Activated T-cell treated with anti-CD3 and anti-CD28 coated beads for 48 hours (primary cell): ENCODE results near the gene KLHL17.
A peak's percentile ranks its signal among the peaks of the same experiment; 100 is the strongest.

Experiments
- DNase-seq: peaks from one replicate; pipeline ENCODE4 v3.0.0-alpha.2; 2020; ENCODE audit warnings: low read depth

Gene KLHL17

DNA sequence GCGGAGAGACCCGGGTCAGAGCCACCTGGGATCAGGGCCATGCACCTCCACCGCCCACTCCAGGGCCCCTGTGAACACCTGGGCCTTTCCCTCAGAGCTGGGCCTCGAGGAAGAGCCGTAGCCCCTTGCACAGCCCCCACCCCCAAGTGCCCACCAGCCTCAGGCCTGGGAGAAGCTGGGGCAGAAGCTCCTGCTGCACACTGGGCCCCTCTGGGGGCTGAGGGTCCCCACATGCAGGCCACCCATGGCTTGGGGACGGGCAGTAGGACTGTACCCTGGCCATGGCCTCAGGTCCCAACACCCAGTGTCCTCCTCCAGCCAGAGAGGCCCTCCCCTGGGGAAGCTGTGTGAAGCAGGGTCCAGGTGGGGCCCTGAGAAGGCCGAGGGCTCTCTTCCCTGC, 7.8 kb upstream of the KLHL17 start:
- no peak for DNase-seq

GRCh38 chr1:953524-954320, 6.7 kb upstream of the KLHL17 start:
- DNase-seq: no peak

DNA sequence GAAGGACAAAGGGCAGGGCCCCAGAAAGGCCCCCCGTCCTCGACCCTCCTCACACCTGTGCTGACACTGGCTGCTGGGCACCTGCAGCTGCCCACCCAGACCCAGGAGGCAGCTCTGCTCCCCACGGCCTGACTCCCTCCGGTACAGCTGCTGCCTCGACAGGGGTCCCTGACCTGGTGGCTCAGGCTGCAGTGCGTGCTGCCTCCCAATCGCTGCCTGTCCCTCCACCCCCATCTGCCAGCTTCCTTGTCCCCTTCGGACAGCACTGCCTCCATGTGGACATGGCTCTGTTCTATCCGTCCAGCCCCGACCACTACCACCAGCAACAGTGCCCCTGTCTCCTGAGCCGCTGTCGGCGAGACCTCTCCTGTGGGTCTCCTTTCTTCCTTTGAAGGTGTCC, 5.5 kb upstream of the KLHL17 start:
- DNase-seq: no peak

- DNase-seq: no peak
Observed at GRCh38 chr1:955474-955873, 4.9 kb upstream of the KLHL17 start.

DNA sequence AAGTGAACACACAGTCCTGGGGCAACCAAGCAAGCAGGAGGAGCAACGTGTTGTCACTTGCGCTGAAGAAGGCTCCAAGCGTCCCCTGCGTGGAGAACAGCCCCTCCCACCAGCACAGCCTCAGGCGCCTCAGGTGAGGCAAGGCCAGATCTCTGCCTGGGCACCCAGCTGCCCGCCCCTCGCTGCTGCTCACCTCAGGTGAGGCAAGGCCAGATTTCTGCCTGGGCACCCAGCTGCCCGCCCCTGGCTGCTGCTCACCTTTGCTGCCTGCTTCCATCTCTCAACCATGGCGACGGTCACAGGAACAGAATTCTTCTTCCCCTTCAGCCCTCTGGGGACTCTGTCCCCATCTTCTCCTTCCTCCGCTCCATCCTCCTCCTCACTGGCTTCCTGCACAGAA, 3.7 kb upstream of the KLHL17 start:
- no peak for DNase-seq

GRCh38 chr1:958823-959730, 1.3 kb upstream of the KLHL17 start, which contains the start of gene NOC2L:
TSS of gene NOC2L (minus strand) at chr1:959256. CDS start at chr1:959240, 16 bp downstream.
- peak; percentile 99 for DNase-seq

- DNase-seq: no peak
Observed at GRCh38 chr1:959731-960362, 537 bp upstream of the KLHL17 start.

GRCh38 chr1:961132-961669, 817 bp downstream of the KLHL17 start:
- DNase-seq: no peak

DNA sequence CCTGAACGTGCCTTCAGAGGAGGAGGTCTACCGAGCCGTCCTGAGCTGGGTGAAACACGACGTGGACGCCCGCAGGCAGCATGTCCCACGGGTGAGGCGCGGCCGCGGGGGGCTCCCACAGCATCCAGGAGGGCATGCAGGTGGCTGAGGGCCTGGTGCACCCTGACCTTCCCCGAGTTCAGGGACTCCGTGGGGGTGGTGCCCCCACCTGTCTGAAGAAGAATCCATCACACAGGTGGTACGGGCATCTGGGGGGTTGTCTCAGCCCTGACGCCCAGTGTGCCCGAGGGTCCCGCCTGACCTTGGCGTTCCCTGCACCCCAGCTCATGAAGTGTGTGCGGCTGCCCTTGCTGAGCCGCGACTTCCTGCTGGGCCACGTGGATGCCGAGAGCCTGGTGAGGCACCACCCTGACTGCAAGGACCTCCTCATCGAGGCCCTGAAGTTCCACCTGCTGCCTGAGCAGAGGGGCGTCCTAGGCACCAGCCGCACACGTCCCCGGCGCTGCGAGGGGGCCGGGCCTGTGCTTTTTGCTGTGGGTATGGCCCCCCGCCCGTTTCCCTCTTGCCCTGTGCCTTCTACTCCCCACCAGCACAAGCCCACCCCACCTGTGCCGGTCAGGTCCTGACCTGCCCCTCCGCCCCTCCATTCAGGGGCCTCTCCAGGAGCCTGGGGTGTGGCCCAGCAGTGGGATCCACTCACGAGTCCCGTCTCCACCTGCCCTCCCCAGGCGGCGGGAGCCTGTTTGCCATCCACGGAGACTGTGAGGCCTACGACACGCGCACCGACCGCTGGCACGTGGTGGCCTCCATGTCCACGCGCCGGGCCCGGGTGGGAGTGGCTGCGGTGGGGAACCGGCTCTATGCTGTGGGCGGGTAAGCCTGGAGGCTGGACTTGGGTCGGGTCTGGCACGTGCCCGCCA, 2.3 kb downstream of the KLHL17 start:
- DNase-seq: no peak

- DNase-seq: no peak
Observed at GRCh38 chr1:963301-963651, 2.9 kb downstream of the KLHL17 start.

- DNase-seq: no peak
Observed at GRCh38 chr1:963746-964525, 3.6 kb downstream of the KLHL17 start.

DNA sequence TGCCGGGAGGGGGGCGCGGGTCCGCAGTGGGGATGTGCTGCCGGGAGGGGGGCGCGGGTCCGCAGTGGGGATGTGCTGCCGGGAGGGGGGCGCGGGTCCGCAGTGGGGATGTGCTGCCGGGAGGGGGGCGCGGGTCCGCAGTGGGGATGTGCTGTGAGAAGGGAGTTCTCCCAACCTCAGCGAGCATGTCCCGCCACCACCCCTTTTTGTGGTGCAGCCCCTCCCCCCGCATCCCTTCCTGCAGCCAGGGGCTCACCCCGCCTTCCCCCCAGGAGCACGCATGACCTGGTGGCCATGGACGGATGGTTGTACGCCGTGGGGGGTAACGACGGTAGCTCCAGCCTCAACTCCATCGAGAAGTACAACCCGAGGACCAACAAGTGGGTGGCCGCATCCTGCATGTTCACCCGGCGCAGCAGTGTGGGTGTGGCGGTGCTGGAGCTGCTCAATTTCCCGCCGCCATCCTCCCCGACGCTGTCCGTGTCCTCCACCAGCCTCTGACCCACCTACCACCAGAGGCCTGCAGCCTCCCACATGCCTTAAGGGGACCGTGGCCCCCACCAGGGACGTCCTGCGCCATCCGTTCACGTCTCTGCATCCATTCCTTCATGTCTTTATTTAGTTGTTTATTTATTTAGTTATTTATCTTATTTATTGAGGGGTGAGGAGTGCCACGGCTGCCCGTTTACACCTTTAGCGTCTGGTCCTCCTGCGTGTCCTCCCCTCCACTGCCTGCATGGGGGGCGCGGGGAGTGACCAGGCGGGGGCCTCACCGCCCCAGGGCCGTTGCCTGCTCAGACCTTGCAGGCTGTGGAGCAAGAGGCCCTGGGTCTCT, 4.5 kb downstream of the KLHL17 start:
- DNase-seq: no peak

GRCh38 chr1:965526-966134, 5.2 kb downstream of the KLHL17 start:
- no peak for DNase-seq

DNA sequence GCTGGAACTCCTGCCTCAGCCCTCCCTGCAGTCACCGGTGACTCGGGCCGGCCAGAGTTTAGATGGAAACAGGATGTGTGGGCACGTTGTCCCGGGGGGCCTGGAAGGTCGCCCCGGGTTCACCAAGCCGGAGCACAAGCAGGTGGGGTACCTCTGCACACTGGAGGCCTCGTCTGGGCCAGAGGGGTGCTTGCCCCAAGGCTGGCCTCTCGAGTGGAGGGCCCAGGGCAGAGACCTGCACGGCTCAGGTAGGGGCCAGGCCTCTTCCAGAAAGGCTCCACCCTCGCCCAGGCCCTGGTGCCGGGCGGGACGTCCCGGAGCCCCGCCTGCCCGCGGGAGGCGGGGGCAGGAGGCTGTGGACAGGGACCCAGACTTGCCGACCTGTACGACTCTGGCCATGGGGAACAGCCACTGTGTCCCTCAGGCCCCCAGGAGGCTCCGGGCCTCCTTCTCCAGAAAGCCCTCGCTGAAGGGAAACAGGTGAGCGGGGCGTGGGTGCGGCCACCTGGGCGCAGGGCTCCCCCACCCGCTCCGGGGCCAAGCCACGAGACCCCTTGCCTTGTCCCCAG, 5.8 kb downstream of the KLHL17 start, which contains the start of gene PLEKHN1:
Gene PLEKHN1, plus strand, starts transcription at position 348 of the 569 bp plus-strand sequence. Its CDS starts 50 bp downstream, at position 398.
- DNase-seq: peak; percentile 27

GRCh38 chr1:966704-967300, 6.4 kb downstream of the KLHL17 start:
- peak; percentile 83 for DNase-seq

GRCh38 chr1:967466-968343, 7.3 kb downstream of the KLHL17 start:
- no peak for DNase-seq

GRCh38 chr1:969260-969855, 9.0 kb downstream of the KLHL17 start:
- no peak for DNase-seq
